Astrocyte (in vitro differentiated cells and primary cell): ENCODE measurements around the gene AGBL4.

Experiments
- CTCF ChIP-seq: IDR thresholded peaks from 2 replicates; pipeline ENCODE4 v1.5.1; 2011; ENCODE audit warnings: low read depth, mild to moderate bottlenecking, inconsistent platforms, low read length, moderate library complexity; ENCODE audit not compliant: insufficient read depth
- EZH2 ChIP-seq: IDR thresholded peaks from 2 replicates; pipeline ENCODE4 v1.6.1; 2012; ENCODE audit warnings: mild to moderate bottlenecking, low read length, inconsistent platforms; ENCODE audit not compliant: insufficient read depth

- no peak for TF ChIP-seq CTCF
- no peak for TF ChIP-seq EZH2
Measured at GRCh38 chr1:48570568-48570967, 1453.2 kb downstream of the AGBL4 start.
